HG02943 (cell line): ENCODE measurements around the gene SLC38A5.
"Not testable (repeated sequence)": the region's sequence is repeated elsewhere in the genome, so short reads cannot be mapped to it uniquely, and the experiment has no call there.

ENCODE experiments used
- ATAC-seq: cut with Tn5 transposase; IDR thresholded peaks from one replicate; pipeline ENCODE4 v1.9.1; 2021; ENCODE audit warnings: mild to moderate bottlenecking, low read depth, moderate library complexity; ENCODE audit not compliant: unreplicated experiment

The SLC38A5 gene

DNA sequence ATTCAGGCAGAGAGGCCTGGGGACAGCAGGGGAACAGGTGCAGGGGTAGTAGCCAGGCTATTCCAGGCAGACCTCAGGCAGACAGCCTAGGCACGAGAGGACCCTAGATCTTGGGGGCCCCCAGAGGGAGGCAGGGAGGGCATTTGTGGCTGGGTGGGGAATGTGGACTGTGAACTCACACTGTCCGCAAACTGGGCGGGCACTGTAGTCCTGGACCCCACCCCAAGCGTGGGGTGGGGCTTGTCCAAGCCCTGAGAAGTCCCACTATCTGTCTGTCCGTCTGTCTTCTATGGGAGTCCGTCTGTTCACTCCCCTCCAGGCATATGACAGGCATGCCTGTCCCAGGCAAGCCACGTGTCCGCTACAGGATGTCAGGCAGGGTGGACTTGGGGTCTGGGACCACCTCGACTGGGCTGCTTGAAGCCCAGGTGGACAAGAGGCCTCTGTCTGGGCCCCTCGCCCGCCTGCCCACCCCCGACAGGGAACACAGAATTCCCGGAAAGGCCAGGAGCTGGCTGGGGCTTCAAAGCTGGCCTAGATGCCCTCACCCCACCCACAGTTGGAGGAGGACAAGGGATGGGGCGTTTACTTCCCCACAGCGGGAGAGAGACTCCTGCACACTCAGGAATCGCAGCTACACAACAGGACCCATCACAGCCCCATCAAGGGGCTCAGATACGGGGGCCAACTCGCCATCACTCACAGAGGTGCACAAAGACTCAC lies at the start of gene SLC38A5:
TSS of gene SLC38A5 (minus strand) at position 151 of the 723 bp plus-strand sequence. CDS start 2,336 bp downstream, outside the sequence.
- no peak for ATAC-seq

DNA sequence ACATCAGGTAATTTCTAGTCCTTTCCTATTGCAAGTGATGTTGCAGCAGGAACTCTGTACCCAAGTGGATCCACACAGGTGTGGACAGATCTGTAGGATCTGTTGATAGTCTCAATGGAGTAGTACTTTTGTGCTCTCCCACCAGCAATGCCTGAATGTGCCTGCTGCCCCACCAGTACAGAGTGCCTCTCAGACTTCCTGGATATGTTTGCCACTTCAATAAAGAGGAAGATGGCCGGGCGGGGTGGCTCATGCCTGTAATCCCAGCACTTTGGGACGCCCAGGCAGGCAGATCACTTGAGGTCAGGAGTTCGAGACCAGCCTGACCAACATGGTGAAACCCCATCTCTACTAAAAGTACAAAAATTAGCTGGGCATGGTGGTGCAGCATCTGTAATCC lies 49.4 kb upstream of the SLC38A5 start:
- not testable (repeated sequence) for ATAC-seq

DNA sequence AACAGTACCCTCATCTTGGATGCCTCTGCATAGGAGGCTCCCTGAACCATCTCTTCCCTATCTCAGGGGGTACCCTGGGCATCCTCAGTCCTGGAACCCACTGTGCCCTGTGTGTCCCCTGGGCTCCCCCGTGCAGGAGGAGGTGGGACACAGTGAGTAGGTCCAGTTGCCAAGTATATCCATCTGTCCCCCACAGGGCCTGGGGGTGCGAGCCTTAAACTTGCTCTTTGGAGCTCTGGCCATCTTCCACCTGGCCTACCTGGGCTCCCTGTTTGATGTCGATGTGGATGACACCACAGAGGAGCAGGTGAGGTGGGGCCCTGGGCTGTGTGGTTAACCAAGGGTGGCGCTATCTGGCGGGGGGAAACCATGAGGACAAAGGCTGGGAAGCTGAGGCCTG lies 46.9 kb upstream of the SLC38A5 start:
- no peak for ATAC-seq

DNA sequence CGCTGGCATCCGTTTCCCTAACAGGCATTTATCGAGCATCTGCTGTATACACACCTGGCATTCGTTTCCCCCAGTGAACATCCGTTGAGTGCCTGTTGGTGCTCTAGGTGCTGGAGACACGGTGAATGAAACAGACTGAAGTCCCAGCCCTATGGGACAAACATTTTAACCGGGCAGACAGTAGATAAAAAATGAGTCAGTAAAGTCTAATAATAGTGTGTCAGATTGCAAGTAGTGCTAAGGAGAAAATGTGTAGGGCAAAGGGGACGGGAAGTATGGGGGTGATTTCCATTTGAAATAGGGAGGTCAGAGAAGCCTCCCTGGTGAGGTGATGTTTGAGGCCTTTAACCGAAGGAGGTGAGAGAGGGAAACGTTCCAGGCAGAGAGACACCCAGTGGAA lies 46.2 kb upstream of the SLC38A5 start:
- ATAC-seq, result no peak

DNA sequence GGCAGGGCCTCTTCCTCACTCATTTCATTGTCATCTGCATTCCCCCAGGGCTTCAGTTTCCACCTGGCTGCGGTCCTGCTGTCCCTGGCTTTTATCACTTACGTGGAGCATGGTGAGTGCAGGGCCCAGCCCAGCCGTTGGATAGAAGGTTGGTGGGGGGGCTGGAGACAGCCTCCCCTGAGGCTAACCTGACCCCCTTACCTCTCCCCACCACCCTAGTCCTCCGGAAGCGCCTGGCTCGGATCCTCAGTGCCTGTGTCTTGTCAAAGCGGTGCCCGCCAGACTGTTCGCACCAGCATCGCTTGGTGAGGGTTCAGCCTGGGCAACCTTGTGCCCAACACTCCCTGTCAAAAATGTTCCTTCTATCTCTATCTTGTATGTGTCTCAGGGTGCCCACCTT lies 45.8 kb upstream of the SLC38A5 start:
- ATAC-seq, result no peak

DNA sequence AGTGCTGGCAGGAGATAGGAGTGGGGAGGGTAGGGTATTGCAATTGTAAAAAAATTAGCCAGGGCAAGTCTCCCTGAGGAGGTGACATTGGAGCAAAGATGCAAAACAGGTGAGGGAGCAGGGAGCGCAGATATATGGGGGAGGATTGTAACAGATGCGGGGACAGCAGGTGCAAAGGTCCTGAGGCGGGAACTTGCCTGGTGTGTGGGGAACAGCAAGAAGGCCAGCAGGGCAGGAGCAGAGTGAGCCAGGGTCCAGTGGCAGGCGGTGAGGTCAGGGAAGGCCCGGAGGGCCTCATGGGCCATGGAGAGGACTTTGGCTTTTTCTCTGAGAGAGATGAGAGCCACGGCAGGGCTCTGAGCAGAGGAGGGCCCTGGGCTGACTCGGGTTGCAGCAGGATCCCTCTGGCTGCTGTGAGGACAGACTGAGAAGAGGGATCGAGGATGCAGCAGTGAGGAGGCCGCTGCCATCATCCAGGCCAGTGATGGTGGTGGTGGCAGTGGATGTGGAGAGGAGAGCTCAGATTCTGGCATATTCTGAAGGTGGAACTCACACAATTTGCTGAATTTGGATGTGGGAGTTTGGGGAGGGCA lies 44.9 kb upstream of the SLC38A5 start:
- no peak for ATAC-seq

DNA sequence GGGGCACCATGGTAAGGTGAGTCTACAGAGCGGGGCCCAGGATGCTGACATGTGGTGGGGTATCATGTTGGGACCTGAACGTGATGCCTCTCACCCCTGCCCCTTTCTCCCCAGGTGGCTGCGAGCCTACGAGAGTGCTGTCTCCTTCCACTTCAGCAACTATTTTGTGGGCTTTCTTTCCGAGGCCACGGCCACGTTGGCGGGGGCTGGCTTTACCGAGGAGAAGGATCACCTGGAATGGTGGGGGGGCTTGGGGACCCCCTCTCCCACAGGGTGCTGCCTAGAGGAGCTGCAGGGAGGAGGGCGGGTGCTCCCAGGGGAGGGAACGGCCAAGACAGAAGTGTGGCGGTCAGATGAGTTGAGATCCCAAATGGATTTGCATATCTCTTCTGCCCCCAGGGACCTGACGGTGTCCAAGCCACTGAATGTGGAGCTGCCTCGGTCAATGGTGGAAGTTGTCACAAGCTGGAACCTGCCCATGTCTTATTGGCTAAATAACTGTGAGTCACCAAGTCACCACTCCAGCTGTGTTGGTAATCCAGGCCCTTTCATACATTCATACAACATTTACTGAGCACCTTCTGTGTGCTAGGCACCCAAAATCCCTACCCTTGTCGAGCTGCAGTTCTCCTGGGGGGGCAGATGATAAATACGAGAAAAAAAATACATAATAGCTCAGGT lies 44.2 kb upstream of the SLC38A5 start:
- no peak for ATAC-seq

DNA sequence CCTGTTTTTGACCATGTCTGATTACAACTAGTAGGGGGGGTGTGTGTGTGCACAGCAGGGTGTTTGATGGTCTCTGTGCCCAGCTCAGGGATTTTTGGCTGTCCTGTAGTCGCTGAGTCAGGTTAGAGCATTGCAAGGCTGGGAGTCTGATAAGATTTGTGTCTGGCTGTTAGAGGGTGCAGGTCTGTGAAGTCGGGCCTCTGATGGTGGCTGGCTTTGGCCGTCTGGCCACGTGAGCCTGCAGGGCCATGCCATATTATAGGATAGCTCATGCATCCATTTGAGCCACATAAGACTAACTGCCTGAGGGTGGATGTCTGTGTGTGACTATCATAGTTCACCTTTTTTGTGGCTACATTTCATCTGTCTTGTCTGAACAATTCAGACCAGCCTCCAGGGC lies 43.6 kb upstream of the SLC38A5 start:
- no peak for ATAC-seq

DNA sequence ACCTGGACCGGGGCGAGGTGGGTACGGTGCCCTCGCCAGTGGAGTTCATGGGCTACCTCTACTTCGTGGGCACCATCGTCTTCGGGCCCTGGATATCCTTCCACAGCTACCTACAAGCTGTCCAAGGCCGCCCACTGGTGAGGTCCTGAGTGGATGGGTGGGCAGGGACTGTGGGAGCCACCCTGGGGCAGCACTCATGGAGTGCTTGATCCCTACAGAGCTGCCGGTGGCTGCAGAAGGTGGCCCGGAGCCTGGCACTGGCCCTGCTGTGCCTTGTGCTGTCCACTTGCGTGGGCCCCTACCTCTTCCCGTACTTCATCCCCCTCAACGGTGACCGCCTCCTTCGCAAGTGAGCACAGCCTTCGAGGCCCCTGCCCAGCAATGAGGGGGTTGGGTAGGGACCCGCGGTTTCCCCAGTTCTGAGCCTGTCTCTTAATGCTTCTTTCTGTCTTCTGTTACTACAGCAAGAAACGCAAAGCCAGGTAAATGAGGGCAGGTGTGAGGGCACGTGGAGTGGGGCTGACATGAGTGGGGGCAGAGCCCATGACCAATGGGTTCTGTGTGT lies 42.4 kb upstream of the SLC38A5 start:
- ATAC-seq, result no peak

DNA sequence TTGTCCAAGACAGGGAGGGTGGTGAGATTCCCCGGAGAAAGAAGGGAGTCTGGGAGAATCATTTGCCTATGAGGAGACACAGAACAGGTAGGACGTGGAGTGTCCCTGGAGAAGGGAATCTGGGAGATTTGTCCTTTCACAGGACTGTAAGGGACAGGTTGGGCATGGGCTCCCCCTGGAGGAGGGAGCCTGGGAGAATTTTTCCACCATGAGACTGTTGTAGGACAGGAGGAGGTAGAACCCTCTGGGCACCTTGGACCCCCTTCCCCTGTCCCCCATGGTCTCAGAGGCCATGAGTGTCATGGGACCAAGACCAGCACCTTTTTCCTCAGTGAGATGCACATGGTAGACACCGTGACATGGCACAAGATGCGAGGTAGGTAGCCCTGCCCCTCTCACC lies 41.5 kb upstream of the SLC38A5 start:
- ATAC-seq, result no peak

DNA sequence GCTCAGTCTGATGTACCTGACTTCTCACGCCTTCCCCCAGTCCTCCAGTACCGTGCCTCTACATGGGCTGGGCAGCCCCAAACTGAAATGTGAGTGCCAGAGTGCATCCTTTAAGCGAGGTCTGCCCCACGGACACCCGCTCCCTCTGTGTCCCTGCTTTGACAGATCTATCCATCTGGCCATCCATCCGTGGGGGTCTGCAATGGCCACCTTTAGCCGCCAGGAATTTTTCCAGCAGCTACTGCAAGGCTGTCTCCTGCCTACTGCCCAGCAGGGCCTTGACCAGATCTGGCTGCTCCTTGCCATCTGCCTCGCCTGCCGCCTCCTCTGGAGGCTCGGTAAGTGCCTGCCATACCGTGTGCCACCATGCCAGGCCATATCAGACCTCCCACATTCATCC lies 39.6 kb upstream of the SLC38A5 start:
- ATAC-seq, result no peak

DNA sequence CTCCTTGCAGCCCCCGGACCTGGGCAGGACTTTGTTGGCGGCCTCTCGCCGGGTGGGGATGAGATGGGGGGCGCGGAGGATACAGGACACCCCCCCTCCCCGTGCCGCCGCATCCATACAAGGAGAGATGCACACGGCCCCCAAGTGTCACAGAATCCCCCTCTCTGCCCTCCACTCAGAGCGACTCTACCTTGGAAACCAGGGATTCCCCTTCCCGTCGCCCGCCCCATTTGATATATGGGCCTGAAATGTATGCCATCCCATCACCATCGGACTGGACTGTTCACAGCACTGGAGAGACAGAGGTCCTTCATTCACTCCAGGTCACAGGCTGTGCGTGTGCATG lies 39.2 kb upstream of the SLC38A5 start:
- peak; percentile 10 for ATAC-seq

DNA sequence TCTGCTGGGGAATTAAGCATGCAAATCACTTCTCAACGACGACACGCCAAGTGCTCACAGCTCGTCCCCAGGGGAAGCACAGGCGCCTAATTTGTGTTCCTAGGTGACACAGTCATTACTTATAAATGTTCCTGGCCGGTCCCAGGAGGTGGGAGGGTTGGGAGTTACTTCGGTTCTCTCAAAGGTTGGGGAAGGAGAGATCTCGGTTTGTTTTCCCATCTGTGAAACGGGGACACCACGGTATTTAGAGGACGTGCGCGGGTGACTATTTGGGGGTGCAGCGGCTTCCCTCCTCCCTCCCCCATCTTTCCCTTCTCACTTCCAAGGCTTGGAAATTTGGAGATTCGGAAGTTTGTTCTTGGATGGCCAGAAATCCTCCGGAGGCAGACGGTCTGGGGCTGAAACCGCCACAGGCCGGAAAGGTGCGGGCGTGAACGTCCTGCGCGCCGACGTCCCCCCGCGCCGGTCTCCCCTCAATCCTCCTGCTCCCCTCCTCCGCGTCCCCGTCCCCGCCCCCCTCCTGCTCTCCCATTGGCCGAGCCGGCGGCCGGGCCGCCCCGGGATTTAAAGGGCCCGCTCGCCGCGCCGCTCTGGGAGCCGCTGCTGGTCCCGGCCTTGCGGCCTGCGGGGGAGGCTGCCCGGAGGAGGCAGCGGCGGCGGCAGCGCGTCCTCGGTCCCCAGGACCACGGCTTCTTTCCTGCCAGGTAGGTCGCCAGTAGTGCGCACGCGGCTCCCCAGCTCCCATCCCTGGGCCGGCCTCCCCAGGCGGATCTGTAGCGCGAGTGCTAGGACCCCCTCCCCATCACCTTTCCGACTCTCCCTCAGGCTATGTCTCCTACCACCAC lies 38.6 kb upstream of the SLC38A5 start, which contains the start of gene PORCN:
TSS of gene PORCN (plus strand) at position 593 of the 845 bp plus-strand sequence. CDS start 829 bp downstream, outside the sequence.
- ATAC-seq, result peak; percentile 67

DNA sequence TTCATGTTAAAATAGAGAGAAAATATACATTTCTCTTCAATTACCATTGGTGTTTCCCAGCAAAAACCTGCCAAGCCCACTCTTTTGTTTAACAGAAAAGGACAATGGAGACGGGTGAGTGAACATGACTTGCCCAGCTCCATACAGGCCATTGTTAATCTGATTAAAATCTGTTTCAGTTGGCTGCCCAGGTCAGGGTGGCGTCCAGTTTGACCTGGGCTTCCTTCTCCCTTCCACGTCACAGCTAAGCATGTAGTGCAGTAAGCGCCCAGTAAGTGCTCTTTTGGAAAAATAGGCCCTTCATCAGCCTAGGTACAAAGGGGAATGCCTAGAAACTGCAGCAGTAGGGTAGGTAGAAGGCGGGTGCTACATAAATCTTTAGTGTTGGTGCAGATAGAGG lies 37.2 kb upstream of the SLC38A5 start:
- ATAC-seq, result no peak

DNA sequence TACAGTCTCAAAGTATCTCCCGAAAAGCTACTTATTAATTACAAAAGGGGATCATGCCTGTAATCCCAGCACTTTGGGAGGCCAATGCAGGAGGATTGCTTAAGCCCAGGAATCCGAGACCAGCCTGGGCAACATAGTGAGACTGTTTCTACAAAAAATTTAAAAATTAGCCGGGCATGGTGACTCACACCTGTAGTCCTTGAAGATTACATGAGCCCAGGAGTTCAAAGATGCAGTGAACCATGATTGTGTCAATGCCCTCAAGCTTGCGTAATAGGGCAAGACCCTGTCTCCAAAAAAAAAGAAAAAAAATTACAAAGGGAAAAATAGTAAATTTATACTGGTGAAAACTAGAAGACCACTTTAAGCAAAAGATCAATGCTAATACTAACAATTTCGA lies 35.4 kb upstream of the SLC38A5 start:
- ATAC-seq, result no peak

DNA sequence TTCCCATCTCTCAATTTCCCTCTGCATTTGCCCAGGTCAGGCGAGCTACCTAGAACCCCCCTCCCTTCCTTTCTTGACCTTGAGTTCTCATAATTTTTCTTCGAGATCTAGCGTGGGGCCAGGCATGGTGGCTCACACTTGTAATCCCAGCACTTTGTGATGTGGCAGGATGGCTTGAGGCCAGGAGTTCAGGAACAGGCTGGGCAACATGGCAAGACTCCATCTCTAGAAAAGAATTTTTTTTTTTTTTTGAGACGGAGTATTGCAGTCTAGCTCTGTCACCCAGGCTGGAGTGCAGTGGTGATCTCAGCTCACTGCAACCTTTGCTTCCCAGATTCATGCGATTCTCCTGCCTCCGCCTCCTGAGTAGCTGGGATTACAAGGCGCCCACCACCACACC lies 34.2 kb upstream of the SLC38A5 start:
- no peak for ATAC-seq

DNA sequence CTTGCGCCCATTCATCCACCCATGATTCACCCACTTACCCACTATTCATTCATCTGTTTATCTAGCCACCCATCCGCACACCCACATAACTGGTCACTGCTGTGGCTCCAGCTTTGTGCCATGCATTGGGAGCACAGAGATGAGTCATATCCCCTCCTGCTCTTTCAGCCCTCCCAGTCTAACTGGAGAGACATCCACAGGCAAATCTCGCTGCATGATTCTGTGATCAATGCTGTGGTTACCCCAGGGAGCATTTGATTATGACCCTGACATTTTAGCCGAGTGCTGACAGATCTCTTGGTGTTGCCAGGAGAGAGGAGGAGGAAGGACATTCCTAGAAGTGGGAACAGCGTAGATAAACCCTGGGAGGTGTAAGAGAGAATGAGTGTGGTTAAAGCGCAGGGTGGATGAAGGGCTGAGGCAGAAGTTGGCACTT lies 28.3 kb upstream of the SLC38A5 start:
- no peak for ATAC-seq

DNA sequence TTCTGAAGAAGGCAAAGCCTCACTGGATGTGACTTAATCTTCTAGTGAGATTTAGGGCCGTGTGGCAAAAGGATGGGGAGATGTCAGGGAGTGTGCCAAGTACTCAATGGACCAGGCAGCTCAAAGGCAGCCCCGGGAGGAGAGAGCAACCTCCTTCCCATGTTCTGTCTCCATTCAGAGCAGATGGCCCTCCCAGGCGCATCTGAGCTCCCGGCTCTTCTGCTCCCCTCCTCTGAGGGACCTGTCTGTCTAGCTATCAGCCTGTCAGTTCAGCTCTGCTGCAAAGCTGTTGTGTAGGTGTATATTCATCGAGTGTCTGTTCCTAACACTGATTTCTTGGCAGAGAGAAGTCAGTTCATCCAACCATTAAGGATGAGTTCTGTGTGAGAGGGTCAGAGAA lies 27.8 kb upstream of the SLC38A5 start:
- ATAC-seq, result no peak

DNA sequence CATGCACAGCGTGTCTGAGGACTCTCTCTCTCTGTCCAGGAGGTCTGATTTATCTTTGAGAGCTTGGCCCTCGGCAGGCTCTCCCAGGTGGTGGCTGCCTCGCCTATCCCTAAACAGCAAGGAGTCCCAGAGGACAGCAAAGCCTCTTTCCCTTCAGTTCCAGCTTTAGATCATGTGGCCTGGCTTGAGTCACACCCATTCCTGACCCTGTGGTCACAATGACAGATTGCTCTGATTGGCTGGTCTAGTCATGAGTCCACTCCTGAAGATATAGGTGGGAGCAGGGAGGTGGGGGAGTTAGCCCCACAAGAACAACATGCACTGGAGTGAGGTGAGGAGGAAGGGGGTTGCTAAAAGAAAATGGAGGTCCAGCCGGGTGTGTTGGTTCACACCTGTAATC lies 26.6 kb upstream of the SLC38A5 start:
- ATAC-seq, result no peak

DNA sequence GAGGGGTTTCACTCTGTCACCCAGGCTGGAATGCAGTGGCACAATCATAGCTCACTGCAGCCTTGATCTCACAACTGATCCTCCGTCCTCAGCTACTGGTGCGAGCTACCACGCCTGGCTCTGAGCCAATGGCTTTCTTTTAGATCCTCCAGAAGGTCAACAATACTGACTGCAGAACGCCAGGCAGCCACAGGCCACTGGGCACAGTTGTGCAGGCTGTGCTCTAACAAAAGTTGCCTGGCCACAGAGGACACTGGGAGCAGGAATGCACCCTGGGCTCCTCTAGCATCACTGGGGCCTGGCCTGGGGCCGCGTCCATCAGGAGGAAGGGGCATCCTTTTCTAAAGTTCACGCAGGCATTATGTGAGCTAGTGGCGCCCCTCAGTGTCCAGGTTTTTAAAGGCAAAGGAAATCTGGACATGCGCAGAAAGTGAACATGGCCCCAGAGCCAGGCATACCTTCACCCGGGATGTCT lies 23.9 kb upstream of the SLC38A5 start:
- no peak for ATAC-seq
